H1 (cell line): ENCODE results near the gene HOXA6. TPM values are rescaled to one million over a fixed set of nuclear protein-coding genes. Genes with fewer than 3 reads are reported as not detected.

Experiments used
- CTCF ChIA-PET: fragments of 300-600 bp; sonication (Branson Sonifier 250); formaldehyde crosslinking; loops from one replicate; lab custom pipeline; 2021; ENCODE audit not compliant: partially characterized antibody; lab: Charles Lee
- POLR2A ChIA-PET: fragments of 300-600 bp; sonication (Branson Sonifier 250); formaldehyde crosslinking; loops from one replicate; lab custom pipeline; 2021; ENCODE audit warnings: inconsistent platforms; ENCODE audit not compliant: partially characterized antibody; lab: Charles Lee
- DNase-seq, 2 experiments: peaks; one replicate each; pipeline versions ENCODE4 v3.0.0 to v3.0.0-alpha.2; 2010 to 2022; ENCODE audit warnings: low spot score in 2 of 2, low read depth in 1 of 2, mixed read lengths in 1 of 2
- FAIRE-seq: peaks from 2 replicates; lab custom pipeline; 2011; peaks lifted over from hg19 to GRCh38; lab: Jason Lieb, UNC
- H2AFZ ChIP-seq: 2 replicates; pipeline ENCODE4 v1.8.1; 2012; ENCODE audit warnings: low read length, inconsistent platforms
- H2AK5ac ChIP-seq: 2 replicates; pipeline ENCODE4 v1.6.1; 2013; ENCODE audit warnings: low read depth, low read length
- H2BK120ac ChIP-seq: replicated peaks from 2 replicates; pipeline ENCODE3; 2013; ENCODE audit warnings: low read depth, low read length, inconsistent platforms
- H2BK12ac ChIP-seq: 2 replicates; pipeline ENCODE4 v1.6.1; 2013; ENCODE audit warnings: low read depth, low read length
- H2BK15ac ChIP-seq: 2 replicates; pipeline ENCODE4 v1.6.1; 2013; ENCODE audit warnings: low read length
- H2BK20ac ChIP-seq: 2 replicates; pipeline ENCODE4 v1.6.1; 2013; ENCODE audit warnings: low read length
- H2BK5ac ChIP-seq: 2 replicates; pipeline ENCODE4 v1.6.1; 2013; ENCODE audit warnings: low read depth, low read length
- H3K14ac ChIP-seq: 2 replicates; pipeline ENCODE4 v1.6.1; 2013; ENCODE audit warnings: inconsistent platforms; ENCODE audit not compliant: insufficient read length
- H3K18ac ChIP-seq: 2 replicates; pipeline ENCODE4 v1.6.1; 2013; ENCODE audit warnings: low read length; ENCODE audit errors: extremely low read depth
- H3K23ac ChIP-seq: 2 replicates; pipeline ENCODE4 v1.6.1; 2013; ENCODE audit warnings: inconsistent platforms; ENCODE audit not compliant: insufficient read length
- H3K23me2 ChIP-seq: 2 replicates; pipeline ENCODE4 v1.6.1; 2013; ENCODE audit warnings: low read depth, low read length
- H3K27ac ChIP-seq: 2 replicates; pipeline ENCODE4 v1.6.1; 2011; ENCODE audit warnings: low read depth, low read length, inconsistent platforms
- H3K27me3 ChIP-seq, 4 experiments: replicated peaks in 1 of 4; 1 replicate in 1 of 4; 2 replicates in 3 of 4; pipeline versions ENCODE4 v1.6.1 to v1.8.1; 2011 to 2013; ENCODE audit warnings: low read length in 3 of 4, mild to moderate bottlenecking in 3 of 4, inconsistent platforms in 2 of 4, mixed read lengths in 2 of 4, moderate library complexity in 1 of 4; ENCODE audit not compliant: control insufficient read depth in 3 of 4, insufficient read depth in 3 of 4; ENCODE audit errors: extremely low read depth in 1 of 4
- H3K36me3 ChIP-seq, 4 experiments: 2 replicates each; pipeline versions ENCODE4 v1.6.1 to v1.8.1; 2011 to 2013; ENCODE audit warnings: mild to moderate bottlenecking in 4 of 4, low read length in 3 of 4, moderate library complexity in 2 of 4, control low read depth in 1 of 4, inconsistent platforms in 1 of 4; ENCODE audit not compliant: insufficient read depth in 4 of 4, control insufficient read depth in 2 of 4
- H3K4ac ChIP-seq: replicated peaks from 2 replicates; pipeline ENCODE3; 2013; ENCODE audit warnings: low read length, low read depth, mixed read lengths, inconsistent platforms; ENCODE audit not compliant: insufficient read length
- H3K4me1 ChIP-seq, 4 experiments: replicated peaks in 1 of 4; 1 replicate in 1 of 4; 2 replicates in 3 of 4; pipeline versions ENCODE4 v1.6.1 to v1.8.1; 2011 to 2013; ENCODE audit warnings: low read length in 3 of 4, inconsistent platforms in 2 of 4, mixed read lengths in 1 of 4; ENCODE audit not compliant: insufficient read depth in 4 of 4, control insufficient read depth in 3 of 4
- H3K4me2 ChIP-seq, 2 experiments: 2 replicates each; pipeline versions ENCODE4 v1.6.1 to v1.8.1; 2011 to 2013; ENCODE audit warnings: low read depth in 2 of 2, low read length in 2 of 2, control low read depth in 1 of 2, inconsistent platforms in 1 of 2, mild to moderate bottlenecking in 1 of 2; ENCODE audit not compliant: insufficient read depth in 1 of 2
- H3K4me3 ChIP-seq, 4 experiments: fragments of 200-600, 300-600 bp in 1 of 4; sonication (generic), shearing (Covaris generic), sonication (Bioruptor Twin) in 1 of 4; 2 replicates each; pipeline versions ENCODE4 v1.5.1 to v1.8.1; 2011 to 2016; ENCODE audit warnings: low read length in 4 of 4, low read depth in 3 of 4, control low read depth in 2 of 4, inconsistent platforms in 2 of 4, mild to moderate bottlenecking in 2 of 4, mixed read lengths in 1 of 4, moderate library complexity in 1 of 4; ENCODE audit not compliant: insufficient read depth in 2 of 4; ENCODE audit errors: extremely low read depth in 1 of 4
- H3K56ac ChIP-seq: replicated peaks from 2 replicates; pipeline ENCODE3; 2013; ENCODE audit warnings: low read depth, mild to moderate bottlenecking, mixed read lengths, low read length, inconsistent platforms; ENCODE audit not compliant: insufficient read length
- H3K79me1 ChIP-seq: 2 replicates; pipeline ENCODE4 v1.6.1; 2013; ENCODE audit warnings: low read depth, low read length, control low read depth
- H3K79me2 ChIP-seq, 2 experiments: 2 replicates each; pipeline versions ENCODE4 v1.6.1 to v1.8.1; 2012 to 2013; ENCODE audit warnings: low read length in 2 of 2, mild to moderate bottlenecking in 2 of 2, inconsistent platforms in 1 of 2; ENCODE audit not compliant: insufficient read depth in 2 of 2, control insufficient read depth in 1 of 2
- H3K9ac ChIP-seq, 4 experiments: replicated peaks in 1 of 4; 1 replicate in 1 of 4; 2 replicates in 3 of 4; pipeline versions ENCODE4 v1.6.1 to v1.8.1; 2011 to 2013; ENCODE audit warnings: low read depth in 3 of 4, low read length in 3 of 4, control low read depth in 2 of 4, mild to moderate bottlenecking in 2 of 4, moderate library complexity in 2 of 4, inconsistent platforms in 1 of 4; ENCODE audit errors: extremely low read depth in 1 of 4
- H3K9me3 ChIP-seq, 2 experiments: 2 replicates each; pipeline versions ENCODE4 v1.6.1 to v1.8.1; 2012 to 2013; ENCODE audit warnings: mild to moderate bottlenecking in 2 of 2, moderate library complexity in 2 of 2, control low read depth in 1 of 2, inconsistent platforms in 1 of 2, low read depth in 1 of 2, low read length in 1 of 2, mixed read lengths in 1 of 2; ENCODE audit not compliant: insufficient read depth in 2 of 2
- H4K20me1 ChIP-seq, 2 experiments: replicated peaks in 1 of 2; 2 replicates each; pipeline versions ENCODE3 to v1.8.1; 2011 to 2013; ENCODE audit warnings: inconsistent platforms in 2 of 2, low read length in 2 of 2, mild to moderate bottlenecking in 1 of 2; ENCODE audit not compliant: insufficient read depth in 2 of 2, control insufficient read depth in 1 of 2
- H4K5ac ChIP-seq: 2 replicates; pipeline ENCODE4 v1.6.1; 2013; ENCODE audit warnings: low read length, low read depth, mixed read lengths, inconsistent platforms; ENCODE audit not compliant: insufficient read length
- H4K8ac ChIP-seq: 2 replicates; pipeline ENCODE4 v1.8.0; 2013; ENCODE audit warnings: mild to moderate bottlenecking, moderate library complexity, low read length, inconsistent platforms; ENCODE audit not compliant: insufficient read depth; ENCODE audit errors: extremely low read depth
- H4K91ac ChIP-seq: replicated peaks from 2 replicates; pipeline ENCODE3; 2013; ENCODE audit warnings: low read length, mixed read lengths, inconsistent platforms; ENCODE audit not compliant: insufficient read length
- CTBP2 ChIP-seq: IDR thresholded peaks from 2 replicates; pipeline ENCODE4 v1.7.0; 2011; ENCODE audit warnings: borderline replicate concordance, mild to moderate bottlenecking, moderate library complexity, mixed read lengths, low read length; ENCODE audit not compliant: insufficient read depth, insufficient read length
- EZH2 ChIP-seq: fragments of 200-600 bp; sonication (generic); IDR thresholded peaks from 2 replicates; pipeline ENCODE4 v1.7.1; 2012; ENCODE audit warnings: low read depth, mild to moderate bottlenecking, moderate library complexity, low read length, inconsistent platforms; ENCODE audit not compliant: severe bottlenecking
- RFX5 ChIP-seq: IDR thresholded peaks from 2 replicates; pipeline ENCODE4 v1.6.1; 2011; ENCODE audit warnings: low read depth, low read length, improper control_type of control experiment, borderline replicate concordance
- RNF2 ChIP-seq: fragments of 200-900, 300-1000 bp; sonication (generic); IDR thresholded peaks from 2 replicates; pipeline ENCODE4 v1.7.1; 2016; ENCODE audit warnings: borderline replicate concordance, low read depth, mild to moderate bottlenecking, antibody characterized with exemption, low read length; ENCODE audit not compliant: poor library complexity, severe bottlenecking; ENCODE audit errors: missing control alignments
- SAP30 ChIP-seq: fragments of 300-600 bp; sonication (generic); IDR thresholded peaks from 2 replicates; pipeline ENCODE4 v1.7.1; 2012; ENCODE audit warnings: low read length, moderate library complexity, mild to moderate bottlenecking, inconsistent platforms; ENCODE audit not compliant: insufficient read depth, insufficient replicate concordance
- SIX5 ChIP-seq: IDR thresholded peaks from 2 replicates; pipeline ENCODE4 v1.6.1; 2011; ENCODE audit warnings: mild to moderate bottlenecking, low read depth, low read length
- SUZ12 ChIP-seq: fragments of 200-600 bp; sonication (generic); IDR thresholded peaks from 2 replicates; pipeline ENCODE4 v1.6.1; 2012; ENCODE audit warnings: mild to moderate bottlenecking, inconsistent platforms, low read length, moderate library complexity, mixed read lengths
- USF2 ChIP-seq: IDR thresholded peaks from 2 replicates; pipeline ENCODE4 v1.6.1; 2011; ENCODE audit warnings: low read length, improper control_type of control experiment
- WGBS, 2 experiments: shearing (Covaris generic) in 1 of 2; methylation state at CpG; one replicate each; pipeline versions ENCODE4 v1.1.6 to v1.1.7; 2013 to 2015; ENCODE audit warnings: low lambda C conversion rate in 2 of 2, mixed read lengths in 2 of 2, inconsistent platforms in 1 of 2, low coverage in 1 of 2, missing lambda C conversion rate in 1 of 2; ENCODE audit not compliant: insufficient replicate concordance in 2 of 2, insufficient coverage in 1 of 2, insufficient read length in 1 of 2; ENCODE audit errors: extremely low coverage in 1 of 2, missing lambda C conversion rate in 1 of 2; 5-methylcytosine and 5-hydroxymethylcytosine counted together
- polyA plus RNA-seq, 7 experiments: library from polyadenylated mRNA; depleted of rRNA in 3 of 7; stranded (reverse) in 5 of 7; unstranded in 2 of 7; fragments of >200 nt in 5 of 7; fragments of 200-250 nt in 2 of 7; gene quantifications; 1 replicate in 5 of 7; 2 replicates in 1 of 7; 4 replicates in 1 of 7; pipeline versions ENCODE4 v1.2.1 to v1.2.3, GENCODE V29; 2011 to 2013; ENCODE audit warnings: missing spikeins in 2 of 7, mixed read lengths in 2 of 7
- total RNA-seq: library from RNA; stranded (reverse); fragmentation: NEBNext Ultra II Directional; extraction: Animal tissue kit (Norgen Biotek cat#: 25700); gene quantifications from 2 replicates; pipeline ENCODE4 v1.2.1, GENCODE V29; 2021

Gene HOXA6
- total and polyA plus RNA-seq, 2 of the 8 experiments (the other 6 are each of a cell fraction or from before 2014, with no cell fraction given): not detected

GRCh38 chr7:27117887-27118491 lies 29.6 kb downstream of the HOXA6 start:
- peak overlapping the region in 1 of 2 experiments; percentile 20; a peak in 1 of 4 replicates for H3K4me2 ChIP-seq
- H3K79me1 ChIP-seq: no peaks in the 10 kb centered on the region
- no peak overlapping the region for H2BK20ac ChIP-seq
- 0 out of 2 replicates have a peak overlapping the region, but pooled peaks have one; percentile 27 for H2BK12ac ChIP-seq
- no peak overlapping the region for H2BK5ac ChIP-seq
- no peaks in the 10 kb centered on the region for H3K9me3 ChIP-seq
- H4K8ac ChIP-seq: no peak overlapping the region
- DNase-seq (peak in 1 of 2 experiments; percentile 47), FAIRE-seq (no peak)
- H4K20me1 ChIP-seq: peaks cover 25 to 34% of the 10 kb centered on the region in 2 experiments
- H3K18ac ChIP-seq: no peak overlapping the region
- CTCF ChIA-PET: interaction anchor here (0.8 to 4.8 kb wide), 6 partner anchors 9 to 340 kb away, joined by 3 to 33 read pairs (median 3); partner anchors contain the start of gene HOXA5
- H3K14ac ChIP-seq: no peak overlapping the region
- no peaks in the 10 kb centered on the region; a peak in 1 of 8 replicates for H3K36me3 ChIP-seq
- peaks cover 97 to 99% (median 98%) of the 10 kb centered on the region in 4 experiments for H3K27me3 ChIP-seq
- POLR2A ChIA-PET: interaction anchor here (1.3 kb wide), 1 partner anchor 12 kb away, joined by 5 read pairs; no protein-coding TSS in a partner anchor
- H2BK120ac ChIP-seq: no peak overlapping the region
- WGBS, 2 experiments: 15% methylated on average over 18 of the region's 19 CpGs; no CpG with 5 or more reads in 1 of the 2 experiments
- H2BK15ac ChIP-seq: no peak overlapping the region
- TF ChIP-seq SUZ12 (peak; percentile 73), SIX5 (no peak), RFX5 (no peak), USF2 (no peak), RNF2 (peak; percentile 85), EZH2 (peak; percentile 66), CTBP2 (peak; percentile 71), SAP30 (no peak)
- H3K79me2 ChIP-seq: no peaks in the 10 kb centered on the region
- no peak overlapping the region for H3K23ac ChIP-seq
- H4K91ac ChIP-seq: no peak overlapping the region
- peaks cover 0 to 6% (median 1%) of the 10 kb centered on the region in 4 experiments; a peak in 4 of 7 replicates for H3K4me1 ChIP-seq
- H3K27ac ChIP-seq: no peak overlapping the region
- 0 out of 2 replicates have a peak overlapping the region, but pooled peaks have one; percentile 16 for H2AK5ac ChIP-seq
- H3K56ac ChIP-seq: no peak overlapping the region
- no peaks in the 10 kb centered on the region; the same call in 1 of the 2 replicates for H3K23me2 ChIP-seq
- H4K5ac ChIP-seq: no peak overlapping the region
- H2AFZ ChIP-seq: no peak overlapping the region
- H3K9ac ChIP-seq: no peak overlapping the region
- H3K4me3 ChIP-seq: no peak overlapping the region
- no peak overlapping the region for H3K4ac ChIP-seq
